SU-DHL-6 (cell line): ENCODE measurements around the gene DPYSL5.

Source experiments
- H2AFZ ChIP-seq: fragments of 200-600 bp; sonication (generic); 2 replicates; pipeline ENCODE4 v1.6.1; 2014; ENCODE audit warnings: low read depth, mild to moderate bottlenecking, moderate library complexity, mixed read lengths, antibody characterized with exemption, low read length; ENCODE audit not compliant: severe bottlenecking
- H3F3A ChIP-seq: fragments of 200-600 bp; shearing (Covaris generic); 2 replicates; pipeline ENCODE4 v1.6.0; 2016; ENCODE audit warnings: antibody characterized with exemption, mild to moderate bottlenecking; ENCODE audit not compliant: insufficient read depth
- H3K27ac ChIP-seq: fragments of 200-600 bp; sonication (generic); 2 replicates; pipeline ENCODE4 v1.5.1; 2016; ENCODE audit warnings: low read depth, mild to moderate bottlenecking, low read length, moderate library complexity, mixed read lengths
- H3K27me3 ChIP-seq: fragments of 200-600 bp; sonication (generic), shearing (Covaris generic); 2 replicates; pipeline ENCODE4 v1.6.0; 2014; ENCODE audit warnings: mild to moderate bottlenecking, low read length
- H3K36me3 ChIP-seq: fragments of 200-600 bp; sonication (generic); 2 replicates; pipeline ENCODE4 v1.6.1; 2014; ENCODE audit warnings: mild to moderate bottlenecking, low read length, mixed read lengths
- H3K4me2 ChIP-seq: fragments of 300-600, 200-600 bp; shearing (Covaris generic), sonication (generic); 2 replicates; pipeline ENCODE4 v1.6.0; 2014; ENCODE audit warnings: low read length, low read depth, mild to moderate bottlenecking; ENCODE audit not compliant: poor library complexity, severe bottlenecking
- H3K4me3 ChIP-seq: fragments of 200-600 bp; sonication (generic); 2 replicates; pipeline ENCODE4 v1.5.1; 2014; ENCODE audit warnings: antibody characterized with exemption, low read length, mild to moderate bottlenecking, mixed read lengths; ENCODE audit not compliant: insufficient read depth, poor library complexity, severe bottlenecking
- H3K79me2 ChIP-seq: fragments of 200-600 bp; sonication (generic); 2 replicates; pipeline ENCODE4 v1.6.1; 2014; ENCODE audit warnings: mild to moderate bottlenecking, low read length, moderate library complexity; ENCODE audit not compliant: insufficient read depth
- H3K9ac ChIP-seq: fragments of 200-600 bp; sonication (generic); 2 replicates; pipeline ENCODE4 v1.7.0; 2014; ENCODE audit warnings: mild to moderate bottlenecking, low read length
- H3K9me2 ChIP-seq: fragments of 200-600 bp; sonication (generic); replicated peaks from 2 replicates; pipeline ENCODE4 v1.6.1; 2014; ENCODE audit warnings: low read length; ENCODE audit not compliant: insufficient read depth
- H3K9me3 ChIP-seq: fragments of 200-600 bp; sonication (generic); 2 replicates; pipeline ENCODE4 v1.6.1; 2014; ENCODE audit warnings: low read length, mixed read lengths; ENCODE audit not compliant: insufficient read depth
- H4K20me1 ChIP-seq: fragments of 200-600 bp; sonication (generic); 2 replicates; pipeline ENCODE4 v1.6.1; 2014; ENCODE audit warnings: low read depth, mild to moderate bottlenecking, antibody characterized with exemption, low read length, moderate library complexity, mixed read lengths
- EZH2phosphoT487 ChIP-seq: fragments of 200-600 bp; sonication (generic), shearing (Covaris generic); conservative IDR thresholded peaks from 2 replicates; pipeline ENCODE4 v1.6.1; 2018; ENCODE audit warnings: mild to moderate bottlenecking, antibody characterized with exemption, low read length, moderate library complexity, mixed read lengths
- TF ChIP-seq, protein P1 (sequence below): fragments of 200-600 bp; sonication (generic); IDR thresholded peaks from one replicate; pipeline ENCODE4 v1.5.1; 2017; ENCODE audit warnings: antibody characterized with exemption, mild to moderate bottlenecking, low read length, moderate library complexity; ENCODE audit not compliant: insufficient read depth, poor library complexity, severe bottlenecking

The DPYSL5 gene

DNA sequence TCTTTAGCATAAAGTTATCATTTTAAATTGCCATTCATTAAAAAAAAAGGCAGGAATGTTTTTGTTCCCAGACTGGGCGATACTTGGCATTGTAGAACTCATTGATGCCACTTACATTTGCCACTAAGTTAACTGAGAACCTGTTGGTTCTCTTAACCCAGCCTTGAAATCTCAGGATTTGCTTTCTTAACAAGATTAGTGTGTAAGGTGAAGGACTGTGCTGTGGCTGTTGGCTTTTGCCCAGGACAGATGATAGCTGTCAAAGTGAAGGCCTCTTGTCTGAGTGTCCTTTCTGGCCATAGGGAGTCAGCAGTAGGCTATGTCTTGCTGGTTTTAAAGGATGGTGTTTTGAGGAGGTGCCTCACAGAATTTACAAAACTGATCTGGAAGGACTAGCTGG is 2.6 kb downstream of the DPYSL5 start:
- Histone ChIP-seq H3K4me3 (no peak overlapping the region), H3F3A (no peaks in the 10 kb centered on the region), H3K27ac (no peak overlapping the region), H3K27me3 (no peaks in the 10 kb centered on the region), H3K4me2 (no peak overlapping the region), H3K9me3 (no peaks in the 10 kb centered on the region), H3K79me2 (no peaks in the 10 kb centered on the region), H4K20me1 (no peaks in the 10 kb centered on the region), H3K9me2 (no peaks in the 10 kb centered on the region), H2AFZ (no peak overlapping the region), H3K36me3 (no peaks in the 10 kb centered on the region), H3K9ac (no peak overlapping the region)
- TF ChIP-seq, protein P1, sequence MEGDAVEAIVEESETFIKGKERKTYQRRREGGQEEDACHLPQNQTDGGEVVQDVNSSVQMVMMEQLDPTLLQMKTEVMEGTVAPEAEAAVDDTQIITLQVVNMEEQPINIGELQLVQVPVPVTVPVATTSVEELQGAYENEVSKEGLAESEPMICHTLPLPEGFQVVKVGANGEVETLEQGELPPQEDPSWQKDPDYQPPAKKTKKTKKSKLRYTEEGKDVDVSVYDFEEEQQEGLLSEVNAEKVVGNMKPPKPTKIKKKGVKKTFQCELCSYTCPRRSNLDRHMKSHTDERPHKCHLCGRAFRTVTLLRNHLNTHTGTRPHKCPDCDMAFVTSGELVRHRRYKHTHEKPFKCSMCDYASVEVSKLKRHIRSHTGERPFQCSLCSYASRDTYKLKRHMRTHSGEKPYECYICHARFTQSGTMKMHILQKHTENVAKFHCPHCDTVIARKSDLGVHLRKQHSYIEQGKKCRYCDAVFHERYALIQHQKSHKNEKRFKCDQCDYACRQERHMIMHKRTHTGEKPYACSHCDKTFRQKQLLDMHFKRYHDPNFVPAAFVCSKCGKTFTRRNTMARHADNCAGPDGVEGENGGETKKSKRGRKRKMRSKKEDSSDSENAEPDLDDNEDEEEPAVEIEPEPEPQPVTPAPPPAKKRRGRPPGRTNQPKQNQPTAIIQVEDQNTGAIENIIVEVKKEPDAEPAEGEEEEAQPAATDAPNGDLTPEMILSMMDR, result no peak
- no peak for TF ChIP-seq EZH2phosphoT487

GRCh38 chr2:26852405-26853306 is 4.7 kb downstream of the DPYSL5 start:
- no peaks in the 10 kb centered on the region for H3K27me3 ChIP-seq
- TF ChIP-seq EZH2phosphoT487, result no peak
- TF ChIP-seq, protein P1, result no peak
- no peaks in the 10 kb centered on the region for H4K20me1 ChIP-seq
- H3K27ac ChIP-seq, result no peak overlapping the region
- H3K4me2 ChIP-seq, result no peak overlapping the region
- H3K4me3 ChIP-seq, result no peak overlapping the region
- H3K9me2 ChIP-seq, result no peaks in the 10 kb centered on the region
- H3F3A ChIP-seq, result no peaks in the 10 kb centered on the region
- H3K79me2 ChIP-seq, result no peaks in the 10 kb centered on the region
- no peak overlapping the region for H3K9ac ChIP-seq
- no peak overlapping the region for H2AFZ ChIP-seq
- H3K36me3 ChIP-seq, result no peaks in the 10 kb centered on the region
- no peaks in the 10 kb centered on the region for H3K9me3 ChIP-seq

DNA sequence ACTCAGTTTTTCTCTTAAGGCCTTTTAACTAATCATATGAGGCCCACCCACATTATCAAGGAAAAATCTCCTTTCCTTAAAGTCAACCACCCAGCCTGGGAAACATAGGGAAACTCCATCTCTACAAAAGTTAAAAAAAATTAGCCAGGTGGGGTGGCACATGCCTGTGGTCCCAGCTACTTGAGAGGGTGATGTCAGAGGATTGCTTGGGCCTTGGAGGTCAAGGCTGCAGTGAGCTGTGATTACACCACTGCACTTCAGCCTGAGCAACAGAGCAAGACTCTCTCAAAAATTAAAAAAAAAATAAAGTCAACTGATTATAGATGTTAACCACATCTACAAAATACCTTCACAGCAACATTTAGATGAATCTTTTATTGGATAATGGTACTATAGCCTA is 5.8 kb downstream of the DPYSL5 start:
- Histone ChIP-seq H3K79me2 (no peaks in the 10 kb centered on the region), H3K9me2 (no peaks in the 10 kb centered on the region), H3K9me3 (no peaks in the 10 kb centered on the region), H3K27ac (no peak overlapping the region), H3K27me3 (no peaks in the 10 kb centered on the region), H2AFZ (no peak overlapping the region), H3F3A (no peaks in the 10 kb centered on the region), H4K20me1 (no peaks in the 10 kb centered on the region), H3K4me2 (no peak overlapping the region), H3K4me3 (no peak overlapping the region), H3K36me3 (no peaks in the 10 kb centered on the region), H3K9ac (no peak overlapping the region)
- TF ChIP-seq EZH2phosphoT487, result no peak
- TF ChIP-seq, protein P1, result no peak
